Endothelial cell of umbilical vein (primary cell): ENCODE data around the gene ANAPC1. TPM values are rescaled to one million over a fixed set of nuclear protein-coding genes. Genes with fewer than 3 reads are reported as not detected.

ENCODE experiments used
- BruUV-seq: library from RNA; stranded (reverse); fragments of 400-500 nt; replicated peaks from 2 replicates; lab custom pipeline; 2021; lab: Mats Ljungman, UMichigan
- CTCF ChIA-PET: fragments of 300-600, 350-600 bp; sonication (Branson Sonifier 250); formaldehyde crosslinking; loops from one replicate; lab custom pipeline; 2021; ENCODE audit warnings: antibody characterized with exemption, inconsistent platforms; lab: Charles Lee
- POLR2A ChIA-PET: fragments of 300-600, 350-600 bp; sonication (Branson Sonifier 250); formaldehyde crosslinking; loops from one replicate; lab custom pipeline; 2021; ENCODE audit warnings: antibody characterized with exemption, inconsistent platforms; lab: Charles Lee
- DNase-seq: peaks from one replicate; pipeline ENCODE4 v3.0.0-alpha.2; 2011; ENCODE audit warnings: low read depth, low spot score
- FAIRE-seq: peaks from 2 replicates; lab custom pipeline; 2011; peaks lifted over from hg19 to GRCh38; lab: Jason Lieb, UNC
- H2AFZ ChIP-seq: 2 replicates; pipeline ENCODE4 v1.6.0; 2012; ENCODE audit warnings: low read depth, low read length, control low read depth, inconsistent platforms
- H3K27ac ChIP-seq: 2 replicates; pipeline ENCODE4 v1.5.1; 2011; ENCODE audit warnings: low read depth, mild to moderate bottlenecking, control low read depth, low read length, moderate library complexity; ENCODE audit not compliant: insufficient read depth
- H3K27me3 ChIP-seq, 2 experiments: 2 replicates each; pipeline versions ENCODE4 v1.6.0 to v1.6.1; 2011; ENCODE audit warnings: low read length in 2 of 2, mixed read lengths in 1 of 2; ENCODE audit not compliant: control insufficient read depth in 2 of 2, insufficient read depth in 2 of 2
- H3K36me3 ChIP-seq, 2 experiments: 2 replicates in 1 of 2; 3 replicates in 1 of 2; pipeline ENCODE4 v1.5.1; 2011; ENCODE audit warnings: low read length in 2 of 2, mild to moderate bottlenecking in 1 of 2, moderate library complexity in 1 of 2; ENCODE audit not compliant: control insufficient read depth in 2 of 2, insufficient read depth in 2 of 2; ENCODE audit errors: extremely low read depth in 1 of 2
- H3K4me1 ChIP-seq: 3 replicates; pipeline ENCODE4 v1.5.1; 2011; ENCODE audit warnings: mild to moderate bottlenecking, low read length; ENCODE audit not compliant: control insufficient read depth, insufficient read depth; ENCODE audit errors: extremely low read depth
- H3K4me2 ChIP-seq: 2 replicates; pipeline ENCODE4 v1.6.1; 2011; ENCODE audit warnings: low read length, control low read depth, mixed read lengths; ENCODE audit not compliant: insufficient read depth
- H3K4me3 ChIP-seq, 3 experiments: fragments of 200-600 bp in 1 of 3; sonication (generic), shearing (Covaris generic) in 1 of 3; replicated peaks in 1 of 3; 2 replicates each; pipeline ENCODE4 v1.5.1; 2011 to 2016; ENCODE audit warnings: control low read depth in 3 of 3, low read length in 3 of 3, mild to moderate bottlenecking in 2 of 3, inconsistent platforms in 1 of 3, low read depth in 1 of 3, moderate library complexity in 1 of 3; ENCODE audit not compliant: insufficient read depth in 1 of 3
- H3K79me2 ChIP-seq: 2 replicates; pipeline ENCODE4 v1.6.0; 2012; ENCODE audit warnings: low read length, inconsistent platforms; ENCODE audit not compliant: control insufficient read depth, insufficient read depth
- H3K9ac ChIP-seq: replicated peaks from 2 replicates; pipeline ENCODE3; 2011; ENCODE audit warnings: low read length, control low read depth; ENCODE audit not compliant: insufficient read depth; ENCODE audit errors: extremely low read depth
- H3K9me1 ChIP-seq: replicated peaks from 3 replicates; pipeline ENCODE4 v1.6.0; 2011; ENCODE audit warnings: mild to moderate bottlenecking, low read length; ENCODE audit not compliant: control insufficient read depth, insufficient read depth; ENCODE audit errors: extremely low read depth
- H3K9me3 ChIP-seq: replicated peaks from 2 replicates; pipeline ENCODE4 v1.5.1; 2012; ENCODE audit warnings: low read length, inconsistent platforms; ENCODE audit not compliant: control insufficient read depth, insufficient read depth
- H4K20me1 ChIP-seq: replicated peaks from 2 replicates; pipeline ENCODE3; 2011; ENCODE audit warnings: mild to moderate bottlenecking, low read length; ENCODE audit not compliant: control insufficient read depth, insufficient read depth; ENCODE audit errors: extremely low read depth
- EZH2 ChIP-seq: IDR thresholded peaks from 2 replicates; pipeline ENCODE4 v1.6.1; 2012; ENCODE audit warnings: borderline replicate concordance, low read depth, mild to moderate bottlenecking, moderate library complexity, low read length, inconsistent platforms; ENCODE audit not compliant: severe bottlenecking
- FOS ChIP-seq: IDR thresholded peaks from 2 replicates; pipeline ENCODE4 v1.6.1; 2011; ENCODE audit warnings: mild to moderate bottlenecking, low read length, moderate library complexity, borderline replicate concordance; ENCODE audit not compliant: insufficient read depth
- GATA2 ChIP-seq: IDR thresholded peaks from 2 replicates; pipeline ENCODE4 v1.7.0; 2011; ENCODE audit warnings: low read depth, mild to moderate bottlenecking, moderate library complexity, mixed read lengths, low read length; ENCODE audit not compliant: insufficient read length, insufficient read depth
- JUN ChIP-seq: IDR thresholded peaks from 2 replicates; pipeline ENCODE4 v1.6.1; 2011; ENCODE audit warnings: borderline replicate concordance, low read depth; ENCODE audit not compliant: insufficient read length, insufficient read depth
- MAX ChIP-seq: IDR thresholded peaks from 2 replicates; pipeline ENCODE4 v1.6.1; 2011; ENCODE audit not compliant: insufficient read depth, insufficient read length
- MYC ChIP-seq: IDR thresholded peaks from one replicate; pipeline ENCODE4 v1.6.1; 2011; ENCODE audit warnings: mild to moderate bottlenecking, low read depth, low read length
- POLR2A ChIP-seq: IDR thresholded peaks from 2 replicates; pipeline ENCODE4 v1.6.1; 2012; ENCODE audit warnings: low read depth, mild to moderate bottlenecking, control low read depth, low read length
- POLR2AphosphoS5 ChIP-seq: IDR thresholded peaks from 2 replicates; pipeline ENCODE4 v1.6.1; 2012; ENCODE audit warnings: low read depth, mild to moderate bottlenecking, control low read depth, low read length, moderate library complexity; ENCODE audit not compliant: insufficient read depth
- dilution Hi-C: fragments of 300-500 bp; cut with MboI; formaldehyde crosslinking; loops from one replicate; pipeline ENCODE4 v1.15.0; 2019; ENCODE audit warnings: low sequenced_read_pairs; ENCODE audit not compliant: extremely low pct_ligation_motif_present
- intact Hi-C: fragments of 100-400 bp; cut with micrococcal nuclease; formaldehyde crosslinking; loops from one replicate; pipeline ENCODE4 v1.10.0; 2022
- polyA plus RNA-seq, 4 experiments: library from polyadenylated mRNA; depleted of rRNA in 3 of 4; stranded (reverse) in 3 of 4; unstranded in 1 of 4; fragments of >200 nt; gene quantifications; 2 replicates each; pipeline versions ENCODE4 v1.2.1 to v1.2.3, GENCODE V29; 2011 to 2012; ENCODE audit warnings: missing spikeins in 1 of 4
- total RNA-seq: library from RNA; stranded (reverse); gene quantifications from 2 replicates; pipeline ENCODE4 v1.2.3, GENCODE V29; 2021
- TF ChIP-seq, protein P1 (sequence below), 2 donors: IDR thresholded peaks; 1 replicate in 1 of 2; 2 replicates in 1 of 2; pipeline ENCODE4 v1.5.1; 2011; ENCODE audit warnings: low read length in 2 of 2, mild to moderate bottlenecking in 2 of 2, moderate library complexity in 2 of 2, control low read depth in 1 of 2, inconsistent platforms in 1 of 2, low read depth in 1 of 2; ENCODE audit not compliant: insufficient read depth in 1 of 2; ENCODE audit errors: extremely low read depth in 1 of 2

The ANAPC1 gene
- total and polyA plus RNA-seq, 2 donors (not counting 3 experiments of a cell fraction or from before 2014, with no cell fraction given), result 21.9 to 61.5 TPM

DNA sequence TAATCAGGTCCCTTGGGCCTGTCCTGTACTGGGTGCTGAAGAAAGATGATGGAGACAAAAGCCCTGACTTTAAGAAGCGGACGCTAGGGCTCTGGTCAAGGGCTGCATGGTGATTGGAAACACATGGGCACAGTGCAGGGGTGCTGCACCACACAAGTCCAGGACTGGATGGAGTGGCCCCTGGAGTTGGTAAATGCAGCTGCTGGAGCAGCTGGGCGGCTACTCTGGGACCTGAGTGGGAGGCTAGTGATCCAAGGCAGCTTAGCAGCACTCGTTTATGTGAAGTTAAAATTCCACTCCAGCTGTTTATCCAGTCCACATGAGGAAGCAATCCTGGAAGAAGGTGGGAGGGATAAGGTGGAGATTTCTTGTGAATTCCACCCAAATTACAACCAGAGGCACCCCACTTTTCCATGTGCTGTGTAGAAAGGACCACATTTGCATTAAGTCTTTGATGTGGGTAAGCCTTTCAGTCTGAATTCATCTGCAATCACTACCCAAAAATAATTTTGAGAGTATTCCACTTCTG is 39.3 kb upstream of the ANAPC1 start:
- no TSS peak for BruUV-seq
- ChIA-PET POLR2A (no interaction called here), CTCF (interaction anchor here (1.5 to 1.9 kb wide), 2 partner anchors 13 to 22 kb away, joined by 6 to 8 read pairs; no protein-coding TSS in a partner anchor)
- Histone ChIP-seq H3K9me3 (no peaks in the 10 kb centered on the region), H3K4me1 (peaks cover 27% of the 10 kb centered on the region), H3K27me3 (no peaks in the 10 kb centered on the region), H3K79me2 (peaks cover 22% of the 10 kb centered on the region), H3K9ac (no peak overlapping the region), H3K4me2 (no peak overlapping the region), H3K4me3 (no peak overlapping the region), H2AFZ (no peak overlapping the region), H3K36me3 (peaks cover 0 to 7% of the 10 kb centered on the region in 2 experiments), H4K20me1 (no peaks in the 10 kb centered on the region), H3K27ac (no peak overlapping the region), H3K9me1 (no peaks in the 10 kb centered on the region)
- dilution Hi-C loops, result no loop called here
- intact Hi-C loops, result no loop called here
- TF ChIP-seq, protein P1, sequence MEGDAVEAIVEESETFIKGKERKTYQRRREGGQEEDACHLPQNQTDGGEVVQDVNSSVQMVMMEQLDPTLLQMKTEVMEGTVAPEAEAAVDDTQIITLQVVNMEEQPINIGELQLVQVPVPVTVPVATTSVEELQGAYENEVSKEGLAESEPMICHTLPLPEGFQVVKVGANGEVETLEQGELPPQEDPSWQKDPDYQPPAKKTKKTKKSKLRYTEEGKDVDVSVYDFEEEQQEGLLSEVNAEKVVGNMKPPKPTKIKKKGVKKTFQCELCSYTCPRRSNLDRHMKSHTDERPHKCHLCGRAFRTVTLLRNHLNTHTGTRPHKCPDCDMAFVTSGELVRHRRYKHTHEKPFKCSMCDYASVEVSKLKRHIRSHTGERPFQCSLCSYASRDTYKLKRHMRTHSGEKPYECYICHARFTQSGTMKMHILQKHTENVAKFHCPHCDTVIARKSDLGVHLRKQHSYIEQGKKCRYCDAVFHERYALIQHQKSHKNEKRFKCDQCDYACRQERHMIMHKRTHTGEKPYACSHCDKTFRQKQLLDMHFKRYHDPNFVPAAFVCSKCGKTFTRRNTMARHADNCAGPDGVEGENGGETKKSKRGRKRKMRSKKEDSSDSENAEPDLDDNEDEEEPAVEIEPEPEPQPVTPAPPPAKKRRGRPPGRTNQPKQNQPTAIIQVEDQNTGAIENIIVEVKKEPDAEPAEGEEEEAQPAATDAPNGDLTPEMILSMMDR (IDR thresholded peaks at IDR 0.05; ENCODE audit: extremely low read depth in 1 of 2, insufficient read depth in 1 of 2, low read depth in 1 of 2, low read length in 2 of 2), result no peak
- TF ChIP-seq MYC (no peak), GATA2 (no peak), POLR2A (no peak), MAX (no peak), EZH2 (no peak), POLR2AphosphoS5 (no peak), JUN (no peak), FOS (no peak)
- DNase-seq, result no peak
- FAIRE-seq, result no peak
